Measurements from ENCODE around the gene CPT1B. TPM values are rescaled to one million over a fixed set of nuclear protein-coding genes. Genes with fewer than 3 reads are reported as not detected.
A peak's percentile ranks its signal among the peaks of the same experiment; 100 is the strongest.

The CPT1B gene
- total RNA-seq, 1 donor, result 7.2 TPM

GRCh38 chr22:50573491-50574382 is 4.5 kb downstream of the CPT1B start:
- H3K4me1 ChIP-seq (ENCODE audit: insufficient read depth, low read length), result peaks cover 6% of the 10 kb centered on the region
- H3K9me3 ChIP-seq (ENCODE audit: low read depth, low read length), result no peaks in the 10 kb centered on the region

GRCh38 chr22:50572965-50573364 is 5.3 kb downstream of the CPT1B start:
- no peaks in the 10 kb centered on the region for H3K27me3 ChIP-seq (ENCODE audit: insufficient read depth, low read length)
- no peaks in the 10 kb centered on the region for H3K9me3 ChIP-seq (ENCODE audit: low read depth, low read length)
- H3K4me1 ChIP-seq (ENCODE audit: insufficient read depth, low read length), result no peaks in the 10 kb centered on the region
- H3K4me3 ChIP-seq (ENCODE audit: low read length), result no peak overlapping the region

More at GRCh38 chr22:50573491-50574382, 4.5 kb downstream of the CPT1B start:
- Histone ChIP-seq H3K27me3 (ENCODE audit: insufficient read depth, low read length) (no peaks in the 10 kb centered on the region), H3K4me3 (ENCODE audit: low read length) (no peak overlapping the region)

GRCh38 chr22:50571264-50572175 is 6.7 kb downstream of the CPT1B start:
- Histone ChIP-seq H3K27me3 (ENCODE audit: insufficient read depth, low read length) (no peaks in the 10 kb centered on the region), H3K4me1 (ENCODE audit: insufficient read depth, low read length) (no peaks in the 10 kb centered on the region), H3K4me3 (ENCODE audit: low read length) (no peak overlapping the region), H3K9me3 (ENCODE audit: low read depth, low read length) (no peaks in the 10 kb centered on the region)

DNA sequence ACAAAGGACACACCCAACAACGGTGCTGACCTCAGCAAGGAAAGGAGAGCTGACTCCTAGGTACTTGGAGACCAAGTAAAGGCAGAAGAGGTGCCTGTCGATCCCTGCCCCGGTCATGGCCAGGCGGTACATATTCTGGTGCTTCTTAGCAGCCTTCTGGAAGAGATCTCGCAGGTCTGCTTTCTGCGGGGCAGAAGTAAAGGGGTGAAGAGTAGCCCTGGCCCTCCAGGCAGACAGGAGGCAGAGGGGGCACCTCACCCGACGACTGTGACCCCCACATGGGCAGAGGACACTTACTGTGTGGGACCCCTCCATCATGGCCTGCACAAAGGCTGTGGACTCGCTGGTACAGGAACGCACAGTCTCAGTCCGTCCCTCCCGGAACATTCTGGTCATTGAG is 7.4 kb downstream of the CPT1B start:
- Histone ChIP-seq H3K27me3 (ENCODE audit: insufficient read depth, low read length) (no peaks in the 10 kb centered on the region), H3K9me3 (ENCODE audit: low read depth, low read length) (no peaks in the 10 kb centered on the region), H3K4me3 (ENCODE audit: low read length) (no peak overlapping the region), H3K4me1 (ENCODE audit: insufficient read depth, low read length) (no peaks in the 10 kb centered on the region)

- H3K4me3 ChIP-seq (ENCODE audit: low read length), result no peak overlapping the region
- no peaks in the 10 kb centered on the region for H3K27me3 ChIP-seq (ENCODE audit: insufficient read depth, low read length)
- no peaks in the 10 kb centered on the region for H3K9me3 ChIP-seq (ENCODE audit: low read depth, low read length)
- no peaks in the 10 kb centered on the region for H3K4me1 ChIP-seq (ENCODE audit: insufficient read depth, low read length)
Measured at GRCh38 chr22:50569896-50570535, 8.2 kb downstream of the CPT1B start.

DNA sequence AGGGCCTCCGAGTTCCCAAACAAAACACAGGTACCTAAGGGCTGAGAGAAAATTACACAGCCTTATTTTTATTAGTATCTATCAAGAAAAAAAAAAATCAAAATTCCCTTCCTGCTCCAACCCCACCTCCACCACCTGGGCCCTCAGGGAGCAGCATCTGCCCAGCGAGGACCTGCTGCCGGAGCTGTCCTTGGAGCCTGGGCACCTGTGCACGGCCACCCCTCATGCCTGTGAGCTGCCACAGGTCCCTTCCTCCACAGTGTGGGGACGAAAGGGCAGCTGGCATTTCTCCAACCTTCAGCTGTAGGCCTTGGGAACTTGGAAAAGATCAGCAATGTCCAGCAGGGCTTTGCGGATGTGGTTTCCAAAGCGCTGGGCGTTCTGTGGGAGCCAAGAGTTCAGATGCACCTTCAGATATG is 9.2 kb downstream of the CPT1B start:
- no peaks in the 10 kb centered on the region for H3K4me1 ChIP-seq (ENCODE audit: insufficient read depth, low read length)
- no peaks in the 10 kb centered on the region for H3K9me3 ChIP-seq (ENCODE audit: low read depth, low read length)
- H3K27me3 ChIP-seq (ENCODE audit: insufficient read depth, low read length), result no peaks in the 10 kb centered on the region
- no peak overlapping the region for H3K4me3 ChIP-seq (ENCODE audit: low read length)

GRCh38 chr22:50568626-50569025 is 9.6 kb downstream of the CPT1B start:
- H3K4me1 ChIP-seq (ENCODE audit: insufficient read depth, low read length), result peaks cover 2% of the 10 kb centered on the region
- H3K9me3 ChIP-seq (ENCODE audit: low read depth, low read length), result no peaks in the 10 kb centered on the region
- H3K27me3 ChIP-seq (ENCODE audit: insufficient read depth, low read length), result no peaks in the 10 kb centered on the region
- no peak overlapping the region for H3K4me3 ChIP-seq (ENCODE audit: low read length)

- no peak overlapping the region for H3K4me3 ChIP-seq (ENCODE audit: low read length)
- no peaks in the 10 kb centered on the region for H3K9me3 ChIP-seq (ENCODE audit: low read depth, low read length)
- H3K27me3 ChIP-seq (ENCODE audit: insufficient read depth, low read length), result no peaks in the 10 kb centered on the region
- H3K4me1 ChIP-seq (ENCODE audit: insufficient read depth, low read length), result peaks cover 10% of the 10 kb centered on the region
Measured at GRCh38 chr22:50567721-50568252, 10.4 kb downstream of the CPT1B start.

GRCh38 chr22:50564289-50564688 is 13.9 kb downstream of the CPT1B start:
- Histone ChIP-seq H3K9me3 (ENCODE audit: low read depth, low read length) (no peaks in the 10 kb centered on the region), H3K4me1 (ENCODE audit: insufficient read depth, low read length) (peaks cover 13% of the 10 kb centered on the region), H3K27me3 (ENCODE audit: insufficient read depth, low read length) (no peaks in the 10 kb centered on the region), H3K4me3 (ENCODE audit: low read length) (no peak overlapping the region)

GRCh38 chr22:50563413-50564160 is 14.6 kb downstream of the CPT1B start:
- peak overlapping the region; percentile 58 for H3K4me3 ChIP-seq (ENCODE audit: low read length)
- H3K27me3 ChIP-seq (ENCODE audit: insufficient read depth, low read length), result no peaks in the 10 kb centered on the region
- H3K4me1 ChIP-seq (ENCODE audit: insufficient read depth, low read length), result peaks cover 13% of the 10 kb centered on the region
- H3K9me3 ChIP-seq (ENCODE audit: low read depth, low read length), result no peaks in the 10 kb centered on the region

GRCh38 chr22:50562523-50563412 is 15.5 kb downstream of the CPT1B start, which contains the start of gene SYCE3:
TSS of gene SYCE3 (minus strand) at chr22:50562919. CDS start at chr22:50556405, 6,514 bp downstream.
- Histone ChIP-seq H3K4me1 (ENCODE audit: insufficient read depth, low read length) (peaks cover 13% of the 10 kb centered on the region), H3K4me3 (ENCODE audit: low read length) (peak within 1 kb of the TSS; percentile 58)

DNA sequence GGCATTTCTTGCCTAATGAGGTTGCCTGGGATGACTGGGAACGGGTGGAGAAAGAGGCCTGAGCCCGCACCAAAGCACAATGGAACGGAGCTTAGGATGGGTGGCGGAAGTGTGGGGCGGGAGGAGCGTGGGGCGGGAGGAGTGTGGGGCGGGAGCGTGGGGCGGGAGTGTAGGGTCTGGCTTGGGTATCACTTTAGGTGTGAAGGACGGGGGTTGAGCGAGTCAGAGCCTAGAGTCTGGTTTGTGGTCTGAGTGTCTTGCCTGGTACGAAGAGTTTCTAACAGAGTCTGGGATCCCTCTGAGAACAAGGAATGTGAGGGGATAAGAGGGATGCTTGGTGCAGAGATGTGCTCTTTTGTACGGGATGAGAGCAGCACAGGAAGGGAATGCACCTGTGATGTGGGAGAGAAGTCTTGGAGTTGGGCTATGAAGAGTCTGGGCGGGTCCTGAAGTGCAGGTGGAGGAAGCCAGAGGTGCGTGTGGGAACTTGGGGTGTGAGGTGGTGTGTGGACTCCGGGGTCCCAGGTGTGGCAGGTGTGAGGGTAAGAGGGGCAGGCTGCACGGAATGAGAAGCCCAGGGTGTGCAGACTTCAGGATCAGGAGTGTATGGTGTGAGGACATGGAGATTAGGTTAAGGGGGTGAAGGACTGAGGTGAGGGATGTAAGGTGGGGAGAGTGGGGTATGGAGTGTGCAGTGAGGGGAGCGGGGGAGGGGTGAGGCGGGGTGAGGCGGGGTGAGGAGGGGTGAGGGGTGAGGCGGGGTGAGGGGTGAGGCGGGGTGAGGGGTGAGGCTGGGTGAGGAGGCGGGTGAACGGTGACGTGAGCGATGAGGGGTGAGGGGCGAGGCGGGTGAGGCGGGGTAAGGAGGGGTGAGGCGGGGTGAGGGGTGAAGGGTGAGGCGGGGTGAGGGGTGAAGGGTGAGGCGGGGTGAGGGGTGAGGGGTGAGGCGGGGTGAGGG is 16.5 kb downstream of the CPT1B start:
- Histone ChIP-seq H3K4me3 (ENCODE audit: low read length) (no peak overlapping the region), H3K4me1 (ENCODE audit: insufficient read depth, low read length) (peaks cover 13% of the 10 kb centered on the region), H3K27me3 (ENCODE audit: insufficient read depth, low read length) (no peaks in the 10 kb centered on the region), H3K9me3 (ENCODE audit: low read depth, low read length) (no peaks in the 10 kb centered on the region)

More at GRCh38 chr22:50562523-50563412, 15.5 kb downstream of the CPT1B start, which contains the start of gene SYCE3:
- H3K27me3 ChIP-seq (ENCODE audit: insufficient read depth, low read length), result no peaks in the 10 kb centered on the region
- no peaks in the 10 kb centered on the region for H3K9me3 ChIP-seq (ENCODE audit: low read depth, low read length)

Measured in mononuclear cell (primary cell).